HG02885 (cell line): ENCODE data around the gene KCNQ5.
A peak's percentile ranks its signal among the peaks of the same experiment; 100 is the strongest.
"Not testable (repeated sequence)": the region's sequence is repeated elsewhere in the genome, so short reads cannot be mapped to it uniquely, and the experiment has no call there.

ENCODE experiments used
- ATAC-seq: cut with Tn5 transposase; IDR thresholded peaks from one replicate; pipeline ENCODE4 v1.9.1; 2021; ENCODE audit warnings: mild to moderate bottlenecking; ENCODE audit not compliant: unreplicated experiment, poor library complexity

KCNQ5 gene

DNA sequence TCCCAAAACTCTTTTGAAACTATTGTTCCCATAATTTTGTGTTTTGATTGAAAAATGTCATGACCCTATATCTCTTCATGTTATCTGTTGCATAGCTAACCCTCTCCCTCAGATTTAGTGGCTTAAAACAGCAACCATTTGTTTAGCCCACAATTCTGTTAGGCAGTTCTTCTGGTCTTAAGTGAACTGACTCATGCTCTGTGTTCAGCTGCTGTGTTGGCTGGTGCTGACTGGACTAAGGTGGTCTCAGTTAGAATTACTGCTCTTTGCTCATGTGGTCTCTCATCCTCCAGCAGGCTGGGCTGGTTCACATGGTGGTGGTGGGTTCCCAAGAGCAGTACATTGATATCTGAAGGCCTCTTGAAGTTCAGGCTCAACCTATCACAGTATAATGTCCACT is 522.7 kb downstream of the KCNQ5 start:
- no peak for ATAC-seq

GRCh38 chr6:73145690-73146089 is 523.8 kb downstream of the KCNQ5 start:
- ATAC-seq = peak; percentile 86

- ATAC-seq = no peak
These were observed 529.9 kb downstream of the KCNQ5 start for GRCh38 chr6:73151732-73152131.

DNA sequence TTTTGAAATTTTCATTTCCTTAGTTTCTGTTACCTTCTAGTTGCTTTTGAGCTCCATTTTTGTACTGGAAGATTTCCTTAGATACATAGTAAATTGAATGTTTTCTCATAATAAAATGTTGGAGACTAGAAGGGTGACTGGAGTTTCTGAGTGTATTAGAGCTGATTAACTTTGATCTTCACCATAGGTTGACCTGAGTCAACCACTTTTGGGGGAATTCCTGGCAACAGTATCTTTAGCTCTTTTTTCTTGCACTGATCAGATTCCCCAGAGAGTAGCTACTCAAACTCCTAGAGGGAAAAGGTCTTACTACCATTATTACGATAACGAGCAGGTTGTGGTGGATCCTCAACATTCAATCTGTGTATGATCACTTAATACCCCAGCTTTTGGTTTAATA is 530.7 kb downstream of the KCNQ5 start:
- no peak for ATAC-seq

GRCh38 chr6:73152966-73153757 is 531.3 kb downstream of the KCNQ5 start:
- no peak for ATAC-seq

DNA sequence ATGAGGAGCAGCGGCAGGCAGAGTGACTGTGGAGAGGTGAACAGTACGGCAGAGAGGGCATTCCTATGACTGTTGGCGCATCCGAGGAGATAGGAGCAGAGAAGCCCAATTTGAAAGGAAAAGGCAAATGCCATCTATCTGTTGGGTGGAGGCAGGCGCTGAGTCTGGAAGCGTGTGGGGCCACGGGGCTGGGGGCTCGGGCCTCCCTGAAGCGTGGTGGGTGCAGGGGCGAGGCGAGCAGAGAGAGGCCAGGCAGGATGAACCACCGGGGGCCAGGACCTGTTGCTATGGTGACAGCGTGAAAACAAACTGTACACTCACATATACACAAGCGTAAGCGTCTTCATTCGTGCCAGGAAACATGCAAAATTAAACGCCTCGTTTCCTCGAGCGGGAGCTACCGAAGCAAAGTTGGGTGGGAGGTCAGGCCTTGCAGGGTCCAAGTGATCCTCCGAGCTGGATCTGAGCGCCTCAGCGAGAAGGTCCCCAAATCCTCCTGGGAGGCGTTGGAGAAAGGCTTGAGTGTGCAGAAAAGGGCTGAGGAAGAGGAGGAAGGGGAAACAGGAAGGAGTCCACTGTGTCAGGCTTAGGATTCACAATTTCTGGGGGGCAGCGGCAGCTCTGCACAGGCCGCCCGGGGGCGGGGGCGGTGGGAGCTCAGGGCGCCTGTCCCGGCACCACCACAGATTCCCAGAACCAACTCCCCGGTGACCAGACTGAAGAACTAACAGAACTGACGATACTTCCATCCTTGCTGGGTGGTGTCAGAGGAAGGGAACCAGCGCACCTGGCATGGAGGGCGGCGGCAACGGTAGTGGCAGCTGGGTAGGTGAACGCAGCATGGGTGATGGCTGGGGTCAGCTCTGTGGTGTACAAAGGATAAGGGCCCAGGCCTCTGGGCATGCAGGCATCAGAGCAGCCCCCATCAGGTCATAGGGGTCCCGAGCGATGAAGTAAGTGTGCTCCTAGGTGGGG is 535.2 kb downstream of the KCNQ5 start:
- no peak for ATAC-seq

DNA sequence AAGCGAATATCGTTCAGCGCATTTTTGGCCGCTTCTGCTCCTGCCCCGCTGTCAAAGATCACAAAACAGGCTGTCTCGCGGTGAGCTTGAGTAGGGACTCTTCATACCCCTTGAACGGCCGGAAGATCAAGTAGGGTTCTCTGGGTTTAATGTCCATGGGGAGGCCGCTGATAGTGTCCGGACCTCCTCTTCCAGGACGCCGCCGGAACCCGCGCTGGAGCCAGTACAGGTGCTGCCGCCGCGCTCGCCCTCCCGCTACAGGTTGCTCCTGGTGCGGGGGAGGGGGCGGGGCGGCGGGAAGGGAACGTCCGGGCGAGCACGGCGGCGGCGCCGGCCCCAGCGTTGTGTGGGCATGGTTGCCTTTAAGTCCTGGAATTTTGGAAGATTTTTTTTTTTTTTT is 536.0 kb downstream of the KCNQ5 start:
- no peak for ATAC-seq

DNA sequence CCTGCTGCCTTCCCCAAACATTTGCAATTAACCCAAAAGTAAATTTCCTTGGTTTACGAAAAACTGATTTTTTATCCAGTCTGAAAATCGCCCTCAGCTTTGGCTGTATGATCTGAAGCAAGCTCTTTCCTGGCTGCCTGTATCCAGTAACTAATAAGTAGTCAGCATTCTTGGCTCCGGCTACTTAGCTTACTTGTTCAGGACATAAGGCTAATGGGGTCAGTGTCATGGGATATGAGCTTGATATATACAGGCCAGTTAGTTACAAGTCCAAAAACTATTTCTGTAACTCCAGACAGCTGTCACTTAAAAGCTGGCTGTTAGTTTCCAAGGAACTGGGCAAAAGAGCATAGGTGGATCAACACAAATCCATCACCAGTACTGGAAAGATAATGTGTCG is 547.2 kb downstream of the KCNQ5 start:
- no peak for ATAC-seq

GRCh38 chr6:73169633-73170032 is 547.8 kb downstream of the KCNQ5 start:
- no peak for ATAC-seq

DNA sequence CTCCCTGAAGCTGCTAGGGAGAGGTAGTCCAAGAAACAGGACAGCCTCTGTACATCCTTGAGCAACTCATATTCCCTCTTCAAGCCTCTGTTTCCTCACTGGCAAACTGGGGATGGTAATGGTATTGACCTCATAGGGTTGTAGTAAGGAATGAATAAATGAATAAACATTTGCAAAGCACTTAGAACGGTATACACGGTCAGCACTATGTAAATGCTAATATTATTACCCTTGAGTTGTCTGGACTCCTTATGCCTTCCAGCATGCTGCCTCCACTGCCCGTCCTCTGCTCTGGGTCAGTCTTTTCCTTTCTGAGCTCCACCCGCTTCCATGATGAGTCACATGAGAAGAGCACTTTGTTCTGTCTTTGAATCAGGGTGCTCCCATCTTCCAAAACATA is 552.8 kb downstream of the KCNQ5 start:
- no peak for ATAC-seq

GRCh38 chr6:73176057-73176456 is 554.2 kb downstream of the KCNQ5 start:
- ATAC-seq = no peak

GRCh38 chr6:73177221-73177944 is 555.5 kb downstream of the KCNQ5 start:
- ATAC-seq = peak; percentile 68

GRCh38 chr6:73180076-73180738 is 558.3 kb downstream of the KCNQ5 start:
- ATAC-seq = no peak

DNA sequence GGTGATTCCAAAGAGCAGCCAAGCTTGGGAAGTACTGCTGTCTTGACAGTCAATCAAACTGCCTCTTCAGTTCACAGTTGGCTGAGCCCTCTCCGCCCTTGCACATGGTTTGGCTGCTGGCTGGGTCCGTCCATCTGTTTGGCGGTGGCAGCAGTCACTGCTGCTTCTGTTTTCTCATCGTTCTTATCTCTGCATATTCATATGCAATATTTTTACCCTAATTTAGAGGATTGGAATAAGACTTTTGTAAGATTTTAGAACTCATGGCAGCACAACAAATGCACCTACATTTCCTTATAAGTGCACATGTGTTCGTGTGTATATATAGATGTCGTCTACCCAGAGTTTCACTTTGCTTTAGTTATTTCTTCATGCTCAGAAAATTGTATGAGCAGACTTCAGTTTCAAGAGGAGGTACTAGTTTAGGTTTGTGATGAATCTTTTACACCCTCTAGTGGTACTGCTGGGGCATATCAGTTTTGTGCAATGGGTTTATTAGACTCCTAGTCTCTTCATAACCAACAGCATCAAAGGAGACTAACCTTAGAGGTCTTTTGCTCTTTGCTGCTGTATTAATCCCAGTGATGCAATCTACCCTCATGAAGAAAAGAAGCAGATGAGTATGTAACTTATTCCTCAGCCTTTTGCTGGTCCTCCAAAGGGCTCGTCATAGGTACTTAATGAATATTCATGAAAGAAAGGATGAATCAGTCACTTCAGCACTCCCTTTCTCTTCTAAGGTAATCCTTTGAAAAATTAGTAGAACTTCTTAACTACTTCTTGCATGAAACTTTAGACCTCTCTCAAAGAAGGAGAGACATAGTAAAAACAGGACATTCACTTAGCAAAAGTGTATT is 559.1 kb downstream of the KCNQ5 start:
- peak; percentile 78 for ATAC-seq

GRCh38 chr6:73182021-73182607 is 560.2 kb downstream of the KCNQ5 start:
- peak; percentile 43 for ATAC-seq

- not testable (repeated sequence) for ATAC-seq
These were observed 571.4 kb downstream of the KCNQ5 start for GRCh38 chr6:73193302-73193701.

DNA sequence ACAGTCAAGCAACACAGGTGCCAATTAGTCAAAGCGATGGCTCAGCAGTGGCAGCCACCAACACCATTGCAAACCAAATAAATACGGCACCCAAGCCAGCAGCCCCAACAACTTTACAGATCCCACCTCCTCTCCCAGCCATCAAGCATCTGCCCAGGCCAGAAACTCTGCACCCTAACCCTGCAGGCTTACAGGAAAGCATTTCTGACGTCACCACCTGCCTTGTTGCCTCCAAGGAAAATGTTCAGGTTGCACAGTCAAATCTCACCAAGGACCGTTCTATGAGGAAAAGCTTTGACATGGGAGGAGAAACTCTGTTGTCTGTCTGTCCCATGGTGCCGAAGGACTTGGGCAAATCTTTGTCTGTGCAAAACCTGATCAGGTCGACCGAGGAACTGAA is 572.9 kb downstream of the KCNQ5 start:
- no peak for ATAC-seq

- no peak for ATAC-seq
These were observed 578.4 kb downstream of the KCNQ5 start for GRCh38 chr6:73200247-73200646.

- no peak for ATAC-seq
These were observed 578.9 kb downstream of the KCNQ5 start for GRCh38 chr6:73200735-73201134.
